GM21447 (cell line): ENCODE measurements around the gene SHC4.
"Not testable (repeated sequence)": the region's sequence is repeated elsewhere in the genome, so short reads cannot be mapped to it uniquely, and the experiment has no call there.

Experiments
- ATAC-seq: cut with Tn5 transposase; IDR thresholded peaks from one replicate; pipeline ENCODE4 v1.9.1; 2021; ENCODE audit not compliant: unreplicated experiment

SHC4 gene

GRCh38 chr15:48970926-48971325 lies 7.2 kb upstream of the SHC4 start:
- not testable (repeated sequence) for ATAC-seq

- no peak for ATAC-seq
These were observed 4.3 kb upstream of the SHC4 start for GRCh38 chr15:48968066-48968465.

GRCh38 chr15:48967336-48967735 lies 3.6 kb upstream of the SHC4 start:
- ATAC-seq, result no peak

GRCh38 chr15:48966595-48967301 lies 3.0 kb upstream of the SHC4 start:
- ATAC-seq, result peak; percentile 77

GRCh38 chr15:48965972-48966371 lies 2.3 kb upstream of the SHC4 start:
- ATAC-seq, result peak; percentile 74

- ATAC-seq, result no peak
These were observed 1.2 kb upstream of the SHC4 start for GRCh38 chr15:48964898-48965297.

GRCh38 chr15:48962662-48963523 lies 826 bp downstream of the SHC4 start:
- no peak for ATAC-seq

GRCh38 chr15:48955967-48956366 lies 7.8 kb downstream of the SHC4 start:
- no peak for ATAC-seq

- no peak for ATAC-seq
These were observed 8.3 kb downstream of the SHC4 start for GRCh38 chr15:48955370-48955769.

- no peak for ATAC-seq
These were observed 9.2 kb downstream of the SHC4 start for GRCh38 chr15:48954538-48954937.

- no peak for ATAC-seq
These were observed 16.9 kb downstream of the SHC4 start for GRCh38 chr15:48946840-48947187.

- no peak for ATAC-seq
These were observed 17.5 kb downstream of the SHC4 start for GRCh38 chr15:48946074-48946839.

GRCh38 chr15:48945386-48945785 lies 18.3 kb downstream of the SHC4 start:
- no peak for ATAC-seq

- ATAC-seq, result no peak
These were observed 21.8 kb downstream of the SHC4 start for GRCh38 chr15:48941904-48942303.

- peak; percentile 79 for ATAC-seq
These were observed 23.2 kb downstream of the SHC4 start for GRCh38 chr15:48940508-48940907.

- no peak for ATAC-seq
These were observed 24.1 kb downstream of the SHC4 start for GRCh38 chr15:48939648-48940047.

- no peak for ATAC-seq
These were observed 25.8 kb downstream of the SHC4 start for GRCh38 chr15:48937886-48938285.

- no peak for ATAC-seq
These were observed 27.1 kb downstream of the SHC4 start for GRCh38 chr15:48936666-48937065.

GRCh38 chr15:48935236-48935635 lies 28.5 kb downstream of the SHC4 start:
- ATAC-seq, result no peak

- no peak for ATAC-seq
These were observed 33.0 kb downstream of the SHC4 start for GRCh38 chr15:48930735-48931134.

- ATAC-seq, result no peak
These were observed 34.1 kb downstream of the SHC4 start for GRCh38 chr15:48929661-48930060.
